Stimulated activated naive CD8-positive, alpha-beta T cell treated with anti-CD3 and anti-CD28 coated beads, Interleukin-15, Interleukin-2, amounts not matched to agents 100 ng/mL and 50 ng/mL, for 24 hours (primary cell): ENCODE measurements around the gene CD300H.
"Not testable (repeated sequence)": the region's sequence is repeated elsewhere in the genome, so short reads cannot be mapped to it uniquely, and the experiment has no call there.

Source experiments
- H3K27ac Mint-ChIP-seq: one replicate; pipeline ENCODE4 v1.8.0; 2021; ENCODE audit warnings: mild to moderate bottlenecking, mixed read lengths
- H3K27me3 Mint-ChIP-seq: one replicate; pipeline ENCODE4 v1.8.0; 2021; ENCODE audit warnings: mixed read lengths
- H3K36me3 Mint-ChIP-seq: one replicate; pipeline ENCODE4 v1.8.0; 2021; ENCODE audit warnings: low read depth, mixed read lengths
- H3K4me1 Mint-ChIP-seq: one replicate; pipeline ENCODE4 v1.8.0; 2021; ENCODE audit warnings: low read depth, mixed read lengths
- H3K4me3 Mint-ChIP-seq: one replicate; pipeline ENCODE4 v1.8.0; 2021; ENCODE audit warnings: mild to moderate bottlenecking, mixed read lengths
- H3K9me3 Mint-ChIP-seq: one replicate; pipeline ENCODE4 v1.8.0; 2021; ENCODE audit warnings: mixed read lengths

The CD300H gene

DNA sequence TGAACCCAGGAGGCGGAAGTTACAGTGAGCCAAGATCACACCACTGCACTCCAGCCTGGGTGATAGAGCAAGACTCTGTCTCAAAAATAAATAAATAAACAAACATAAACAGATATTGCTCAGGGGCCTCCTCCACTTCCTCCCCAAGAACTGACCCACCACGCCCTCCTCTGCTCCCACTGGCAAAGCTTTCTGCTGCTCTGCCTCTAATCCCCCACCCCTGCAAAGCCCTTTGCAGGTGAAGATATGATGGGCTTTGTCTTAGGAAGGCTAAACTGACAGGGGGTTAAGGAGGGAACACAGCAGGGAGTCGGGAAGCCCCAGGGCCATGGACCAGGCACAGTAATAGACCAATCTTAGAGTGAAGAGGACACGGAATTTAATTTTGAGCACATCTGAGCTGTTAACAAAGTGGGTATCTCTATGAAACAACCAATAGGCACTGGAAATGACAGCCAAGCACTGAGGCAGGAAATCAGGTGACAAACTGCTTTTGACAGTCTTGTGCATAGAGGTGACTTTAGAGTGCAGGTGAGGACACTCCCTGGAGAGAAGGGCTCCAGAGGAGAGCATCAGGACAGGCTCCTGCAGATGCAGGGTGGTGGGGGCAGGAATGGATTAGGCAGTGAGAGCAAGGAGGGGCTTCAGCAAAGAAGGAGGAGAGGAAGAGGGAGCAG lies 31.2 kb upstream of the CD300H start:
- no peak overlapping the region for H3K4me3 Mint-ChIP-seq
- H3K9me3 Mint-ChIP-seq: no peaks in the 10 kb centered on the region
- no peak overlapping the region for H3K27ac Mint-ChIP-seq
- H3K27me3 Mint-ChIP-seq: peaks cover 23% of the 10 kb centered on the region
- H3K4me1 Mint-ChIP-seq: peaks cover 19% of the 10 kb centered on the region
- no peaks in the 10 kb centered on the region for H3K36me3 Mint-ChIP-seq

DNA sequence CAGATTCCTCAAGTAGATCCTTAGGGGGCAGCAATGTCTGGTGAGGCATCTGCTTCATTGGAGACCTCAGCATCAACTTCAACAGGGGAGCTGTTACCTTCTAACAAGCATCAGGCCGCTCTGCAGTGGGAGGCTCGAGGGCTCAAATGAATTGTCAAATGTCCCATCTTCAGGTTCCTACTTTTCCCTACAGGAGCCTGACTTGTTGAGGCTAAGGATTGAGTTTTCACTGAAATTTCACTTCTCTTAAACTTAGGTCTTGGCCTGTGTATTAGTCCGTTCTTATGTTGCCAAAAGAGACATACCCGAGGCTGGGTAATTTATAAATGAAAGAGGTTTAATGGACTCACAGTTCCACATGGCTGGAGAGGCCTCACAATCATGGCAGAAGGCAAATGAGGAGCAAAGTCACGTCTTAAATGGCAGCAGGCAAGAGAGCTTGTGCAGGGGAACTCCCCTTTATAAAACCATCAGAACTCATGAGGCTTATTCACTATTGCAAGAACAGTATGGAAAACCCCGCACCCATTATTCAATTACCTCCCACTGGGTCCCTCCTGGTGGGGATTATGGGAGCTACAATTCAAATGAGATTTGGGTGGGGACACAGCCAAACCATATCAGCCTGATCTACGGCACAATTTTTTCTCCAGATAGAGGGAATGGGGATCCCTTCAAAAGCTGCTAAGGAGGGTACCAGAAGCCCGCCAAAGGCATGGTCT lies 29.9 kb upstream of the CD300H start:
- Mint-ChIP-seq H3K9me3 (no peaks in the 10 kb centered on the region), H3K4me3 (no peak overlapping the region), H3K4me1 (peaks cover 16% of the 10 kb centered on the region), H3K27ac (no peak overlapping the region), H3K36me3 (no peaks in the 10 kb centered on the region), H3K27me3 (peaks cover 20% of the 10 kb centered on the region)

DNA sequence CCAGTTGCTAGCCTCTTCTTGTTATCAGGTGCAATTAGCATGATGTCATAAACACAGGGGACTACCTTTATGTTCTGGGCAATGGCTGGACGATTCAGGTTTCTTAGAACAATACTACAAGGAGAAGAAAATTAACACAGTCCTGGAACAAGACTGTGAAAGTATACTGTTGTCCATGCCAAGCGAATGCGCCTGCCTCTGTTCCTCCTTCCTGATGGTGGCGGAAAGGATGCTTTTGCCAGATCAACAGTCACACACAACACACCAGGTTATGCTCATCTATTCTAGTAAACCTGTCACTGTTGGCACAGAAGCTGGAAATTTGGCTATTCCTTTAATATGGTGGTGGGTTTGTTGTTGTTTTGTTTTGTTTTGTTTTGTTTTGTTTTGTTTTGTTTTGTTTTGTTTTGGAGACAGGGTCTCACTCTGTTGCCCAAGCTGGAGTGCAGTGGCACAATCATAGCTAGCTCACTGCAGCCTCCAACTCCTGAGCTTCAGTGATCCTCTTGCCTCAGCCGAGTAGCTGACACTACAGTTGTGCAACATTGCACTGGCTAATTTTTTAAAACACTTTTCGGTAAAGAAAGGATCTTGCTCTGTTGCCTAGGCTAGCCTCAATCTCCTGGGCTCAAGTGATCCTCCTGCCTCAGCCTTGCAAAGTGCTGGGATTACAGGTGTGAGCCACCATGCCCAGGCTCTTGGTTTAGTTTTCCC lies 27.9 kb upstream of the CD300H start:
- Mint-ChIP-seq H3K4me3 (no peak overlapping the region), H3K27ac (no peak overlapping the region), H3K4me1 (peaks cover 23% of the 10 kb centered on the region), H3K9me3 (no peaks in the 10 kb centered on the region), H3K36me3 (no peaks in the 10 kb centered on the region), H3K27me3 (peaks cover 11% of the 10 kb centered on the region)

DNA sequence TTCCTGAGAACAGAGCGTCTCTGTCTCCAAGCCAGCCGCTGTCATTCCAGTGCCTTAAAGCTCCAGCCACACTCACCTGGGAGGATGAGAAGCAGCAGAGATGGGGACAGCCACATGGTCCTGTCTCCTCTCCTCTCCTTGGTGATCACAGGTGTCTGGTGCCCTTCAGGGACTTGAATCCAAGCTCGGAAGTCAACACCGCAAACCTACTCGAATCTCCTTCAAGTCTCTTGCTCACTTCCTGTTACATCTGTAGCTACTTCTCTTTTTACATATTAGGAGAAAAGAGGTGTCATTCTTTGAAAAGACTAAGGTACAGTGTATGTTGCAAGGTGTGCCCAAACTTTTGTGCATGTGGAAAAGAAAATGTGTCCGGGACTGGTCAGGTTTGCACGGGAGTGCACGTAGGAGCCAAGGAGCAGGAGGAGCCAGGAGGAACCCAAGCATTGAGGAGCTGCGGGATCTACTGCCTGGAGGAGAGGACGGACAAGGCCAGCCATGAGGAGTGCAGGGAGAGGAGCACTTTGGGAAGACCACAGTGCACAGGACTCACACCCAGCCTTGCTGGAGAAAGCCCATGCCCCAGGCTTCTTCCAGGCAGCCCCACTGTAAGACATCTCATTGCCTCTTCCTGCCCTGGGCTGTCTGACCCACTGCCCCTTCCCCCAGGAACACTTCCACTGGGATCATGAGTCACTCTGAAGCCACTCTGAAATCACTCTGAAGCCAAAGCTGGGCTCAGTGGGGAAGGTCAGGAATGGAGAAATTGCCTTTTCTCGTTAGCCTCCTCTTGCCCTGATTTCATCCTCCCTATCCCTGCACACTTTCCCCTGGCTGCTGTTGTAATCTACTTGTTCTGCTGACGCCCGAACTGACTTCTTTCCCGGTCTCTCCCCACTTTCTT lies 25.0 kb upstream of the CD300H start, which contains the start of gene CD300LD:
TSS of gene CD300LD (minus strand) at position 197 of the 904 bp plus-strand sequence. CDS start at position 116, 81 bp downstream.
- H3K36me3 Mint-ChIP-seq: no peaks in the 10 kb centered on the region
- H3K9me3 Mint-ChIP-seq: no peaks in the 10 kb centered on the region
- no peak within 1 kb of the TSS for H3K4me3 Mint-ChIP-seq
- no peak within 1 kb of the TSS for H3K27ac Mint-ChIP-seq
- H3K27me3 Mint-ChIP-seq: no peaks in the 10 kb centered on the region
- H3K4me1 Mint-ChIP-seq: peaks cover 8% of the 10 kb centered on the region

DNA sequence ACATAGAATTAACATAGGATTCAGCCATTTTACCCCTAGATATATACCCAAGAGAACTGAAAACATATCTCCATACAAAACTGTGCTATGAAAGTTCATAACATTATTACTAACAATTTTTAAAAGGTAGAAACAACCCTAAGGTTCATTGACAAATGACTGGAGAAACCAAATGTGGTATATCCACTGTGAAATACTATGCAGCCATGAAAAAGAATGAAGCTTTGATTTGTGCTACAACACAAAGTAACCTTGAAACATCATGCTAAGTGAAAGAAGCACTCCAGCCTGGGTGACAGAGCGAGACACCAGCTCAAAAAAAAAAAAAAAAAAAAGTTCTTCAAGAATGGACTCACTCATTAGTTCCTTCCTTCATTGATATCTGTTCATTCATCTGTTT lies 24.2 kb upstream of the CD300H start:
- H3K4me3 Mint-ChIP-seq: no peak overlapping the region

DNA sequence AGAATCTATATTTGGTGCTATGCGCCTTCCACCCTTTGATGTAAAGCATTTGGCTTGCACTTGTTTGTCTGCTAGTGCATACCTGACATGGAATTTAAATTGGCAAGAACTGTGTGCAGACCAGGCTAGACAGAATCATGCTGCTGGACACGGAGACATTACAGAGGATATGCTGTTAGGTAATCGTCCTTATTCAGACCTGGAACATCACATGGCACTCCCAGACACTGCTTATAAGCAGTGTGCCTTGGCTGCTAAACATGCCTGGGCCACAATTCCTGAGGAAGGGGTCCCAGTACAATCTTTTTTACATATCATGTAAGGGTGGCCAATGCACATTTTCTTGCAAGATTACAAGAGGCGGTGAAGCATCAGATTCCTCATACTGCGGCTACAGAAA lies 18.4 kb upstream of the CD300H start:
- no peak overlapping the region for H3K27ac Mint-ChIP-seq

More for the DNA sequence above, 24.2 kb upstream of the CD300H start:
- Mint-ChIP-seq H3K9me3 (no peaks in the 10 kb centered on the region), H3K27me3 (no peaks in the 10 kb centered on the region), H3K36me3 (no peaks in the 10 kb centered on the region), H3K4me1 (peaks cover 8% of the 10 kb centered on the region), H3K27ac (no peak overlapping the region)

DNA sequence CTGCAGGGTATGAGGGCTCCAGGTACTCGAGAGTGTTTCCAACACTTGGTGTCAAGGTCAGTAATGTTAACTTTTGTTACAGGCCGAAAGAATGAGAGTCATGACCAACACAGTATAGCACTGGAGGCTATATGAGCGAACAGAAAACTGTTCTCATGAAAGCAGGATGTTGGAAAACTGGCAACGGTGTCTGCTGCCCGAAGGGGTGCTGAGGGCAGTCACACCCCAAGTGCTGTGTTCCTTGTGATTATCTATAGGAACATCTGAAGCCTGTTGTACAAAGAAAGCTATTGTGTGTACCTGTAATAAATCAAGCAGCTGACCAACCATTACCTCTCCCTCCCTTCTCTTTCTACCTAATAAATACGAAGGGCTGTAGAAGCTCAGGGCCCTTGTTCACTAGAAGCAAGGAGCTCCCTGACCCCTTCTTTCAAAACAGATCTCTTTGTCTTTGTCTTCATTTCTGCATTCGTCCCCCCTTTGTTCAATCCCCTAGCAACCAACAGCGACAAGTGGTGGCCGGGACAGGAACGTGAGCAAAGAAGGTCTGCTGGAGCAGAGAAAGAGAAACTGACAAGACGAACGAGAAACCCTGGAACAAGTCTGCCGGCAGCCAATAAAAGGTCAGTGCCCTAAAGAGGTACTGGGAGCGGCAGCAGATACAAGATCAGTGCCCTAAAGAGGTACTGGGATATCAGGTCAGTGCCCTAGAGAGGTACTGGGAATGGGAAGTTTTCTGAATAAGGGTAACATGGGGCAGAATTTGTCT lies 17.2 kb upstream of the CD300H start:
- Mint-ChIP-seq H3K36me3 (no peaks in the 10 kb centered on the region), H3K27me3 (no peaks in the 10 kb centered on the region), H3K27ac (no peak overlapping the region), H3K9me3 (no peaks in the 10 kb centered on the region), H3K4me3 (no peak overlapping the region), H3K4me1 (peaks cover 4% of the 10 kb centered on the region)

More for the DNA sequence above, 18.4 kb upstream of the CD300H start:
- Mint-ChIP-seq H3K4me1 (no peaks in the 10 kb centered on the region), H3K4me3 (no peak overlapping the region), H3K36me3 (no peaks in the 10 kb centered on the region), H3K9me3 (no peaks in the 10 kb centered on the region), H3K27me3 (no peaks in the 10 kb centered on the region)

DNA sequence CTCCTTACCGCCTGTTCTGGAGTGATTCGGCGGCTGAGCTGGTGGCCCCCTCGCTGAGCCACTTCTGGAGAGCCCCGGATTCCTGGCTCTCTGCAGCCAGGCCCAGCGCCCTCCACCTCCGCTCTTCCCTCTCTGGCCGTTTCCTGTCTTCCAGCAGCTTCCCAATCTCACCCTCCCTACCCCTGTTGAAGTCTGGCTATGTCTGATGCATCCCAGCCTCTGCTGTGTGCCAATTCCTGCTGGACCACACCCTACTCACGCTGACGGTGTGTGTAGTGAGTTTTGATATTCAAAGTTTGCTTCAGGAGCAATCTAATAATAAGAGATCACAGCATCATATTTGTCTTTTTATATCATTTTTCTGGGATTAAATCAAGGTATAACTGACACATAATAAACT lies 15.3 kb upstream of the CD300H start:
- Mint-ChIP-seq H3K4me1 (peaks cover 4% of the 10 kb centered on the region), H3K9me3 (no peaks in the 10 kb centered on the region), H3K27ac (no peak overlapping the region), H3K27me3 (no peaks in the 10 kb centered on the region), H3K4me3 (no peak overlapping the region), H3K36me3 (no peaks in the 10 kb centered on the region)

DNA sequence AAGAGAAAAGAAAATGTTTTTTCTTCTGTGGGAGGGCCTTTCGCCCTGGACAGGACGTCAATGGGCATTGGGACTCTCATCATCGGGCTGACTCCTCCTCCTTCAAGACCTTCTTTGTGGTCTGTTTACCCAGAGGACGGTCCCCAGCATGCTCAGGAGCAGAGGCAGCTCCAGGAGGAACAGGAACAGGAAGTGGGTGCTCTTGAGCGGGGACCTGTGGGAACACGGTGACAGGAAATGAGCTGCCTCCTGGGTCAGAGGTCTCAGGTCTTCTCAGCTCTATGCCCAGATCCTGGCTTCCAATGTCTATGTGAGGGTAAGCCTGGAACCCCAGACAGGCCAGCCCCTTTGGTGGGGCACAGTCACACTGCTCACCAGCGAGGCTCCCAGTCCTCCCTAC lies 12.6 kb upstream of the CD300H start:
- H3K36me3 Mint-ChIP-seq: no peaks in the 10 kb centered on the region
- H3K9me3 Mint-ChIP-seq: no peaks in the 10 kb centered on the region
- peaks cover 4% of the 10 kb centered on the region for H3K4me1 Mint-ChIP-seq
- H3K4me3 Mint-ChIP-seq: no peak overlapping the region
- peaks cover 13% of the 10 kb centered on the region for H3K27me3 Mint-ChIP-seq
- H3K27ac Mint-ChIP-seq: no peak overlapping the region

DNA sequence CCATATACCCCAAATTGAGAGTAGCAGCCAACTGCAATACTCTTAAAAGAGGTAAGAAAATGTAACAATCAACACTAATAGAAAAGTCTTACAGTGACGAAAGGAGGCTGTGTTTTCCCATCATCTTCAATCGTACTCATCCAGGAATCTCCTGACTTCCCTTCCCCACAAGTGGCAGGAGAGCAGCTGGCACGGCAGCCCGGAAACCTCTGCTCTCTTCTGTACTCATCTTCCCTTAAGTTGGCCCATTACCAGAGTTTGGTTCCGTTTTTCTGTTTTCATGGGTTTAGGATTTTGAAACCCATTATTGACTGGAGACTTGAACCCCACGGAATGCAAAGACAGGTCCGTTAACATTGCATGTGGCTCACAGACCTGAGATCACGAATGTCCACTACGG lies 11.7 kb upstream of the CD300H start:
- peaks cover 4% of the 10 kb centered on the region for H3K4me1 Mint-ChIP-seq
- H3K4me3 Mint-ChIP-seq: no peak overlapping the region
- H3K36me3 Mint-ChIP-seq: no peaks in the 10 kb centered on the region
- H3K27ac Mint-ChIP-seq: no peak overlapping the region
- peaks cover 20% of the 10 kb centered on the region for H3K27me3 Mint-ChIP-seq
- H3K9me3 Mint-ChIP-seq: no peaks in the 10 kb centered on the region

DNA sequence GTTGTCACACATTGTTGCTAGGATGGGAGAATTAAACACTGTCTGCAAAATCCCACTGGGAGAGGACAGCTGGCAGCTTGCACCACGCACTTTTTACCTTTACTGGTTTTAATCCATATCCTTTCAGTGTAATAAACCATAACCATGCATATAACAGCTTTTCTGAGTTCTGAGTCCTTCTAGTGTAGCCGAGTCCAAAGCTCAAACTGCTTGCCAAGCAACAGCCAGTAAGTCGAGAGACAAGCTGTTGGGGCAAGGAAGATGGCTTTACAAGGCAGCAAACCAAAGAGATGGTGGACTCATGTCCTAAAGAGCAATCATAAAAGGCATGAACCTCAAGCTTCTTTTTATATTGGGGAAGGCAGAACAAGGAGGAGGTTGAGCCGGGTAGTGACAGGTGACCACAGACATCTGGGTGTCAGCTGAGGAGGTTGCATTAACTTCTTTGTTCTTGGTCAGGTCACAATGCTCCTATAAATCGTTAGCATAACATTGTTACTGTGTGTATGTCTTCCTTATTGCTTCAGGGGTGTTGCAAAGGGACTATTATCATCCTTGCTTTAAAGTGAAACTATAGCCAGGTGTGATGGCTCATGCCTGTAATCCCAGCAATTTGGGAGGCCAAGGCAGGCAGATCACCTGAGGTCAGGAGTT lies 7.3 kb upstream of the CD300H start:
- peaks cover 40% of the 10 kb centered on the region for H3K27me3 Mint-ChIP-seq
- H3K36me3 Mint-ChIP-seq: no peaks in the 10 kb centered on the region
- H3K4me3 Mint-ChIP-seq: no peak overlapping the region
- peaks cover 2% of the 10 kb centered on the region for H3K4me1 Mint-ChIP-seq
- no peak overlapping the region for H3K27ac Mint-ChIP-seq
- no peaks in the 10 kb centered on the region for H3K9me3 Mint-ChIP-seq

DNA sequence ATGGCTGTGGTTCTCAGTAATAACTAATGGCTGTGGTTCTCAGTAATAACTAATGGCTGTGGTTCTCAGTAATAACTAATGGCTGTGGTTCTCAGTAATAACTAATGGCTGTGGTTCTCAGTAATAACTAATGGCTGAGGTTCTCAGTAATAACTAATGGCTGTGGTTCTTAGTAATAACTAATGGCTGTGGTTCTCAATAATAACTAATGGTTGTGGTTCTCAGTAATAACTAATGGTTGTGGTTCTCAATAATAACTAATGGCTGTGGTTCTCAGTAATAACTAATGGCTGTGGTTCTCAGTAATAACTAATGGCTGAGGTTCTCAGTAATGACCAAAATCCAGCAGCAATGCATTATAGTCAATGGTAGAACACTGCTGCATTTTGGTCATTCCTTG lies 6.3 kb upstream of the CD300H start:
- H3K9me3 Mint-ChIP-seq, H3K36me3 Mint-ChIP-seq, H3K4me3 Mint-ChIP-seq, H3K27ac Mint-ChIP-seq: not testable (repeated sequence)
- H3K4me1 Mint-ChIP-seq: peaks cover 10% of the 10 kb centered on the region
- H3K27me3 Mint-ChIP-seq: peaks cover 47% of the 10 kb centered on the region

DNA sequence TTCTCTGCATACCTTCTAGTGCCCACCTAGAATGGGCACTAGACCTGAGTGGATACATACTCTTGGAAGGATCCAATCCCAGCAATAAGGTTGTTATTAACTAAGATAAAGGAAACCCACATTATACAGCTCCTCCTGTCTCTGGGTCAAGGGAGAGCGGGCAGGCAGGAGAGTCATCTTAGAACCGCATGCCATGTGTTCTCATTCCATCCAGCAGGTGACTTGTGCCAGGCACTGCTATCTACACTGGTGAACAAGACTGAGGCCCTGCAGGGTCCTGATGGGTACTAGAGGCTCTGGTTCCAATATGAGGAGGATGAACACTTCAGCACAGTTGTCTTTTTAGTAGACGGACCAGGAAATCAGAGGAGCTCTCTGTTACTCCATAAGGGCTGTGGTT lies 5.9 kb upstream of the CD300H start:
- peaks cover 15% of the 10 kb centered on the region for H3K4me1 Mint-ChIP-seq
- no peaks in the 10 kb centered on the region for H3K9me3 Mint-ChIP-seq
- no peaks in the 10 kb centered on the region for H3K36me3 Mint-ChIP-seq
- no peak overlapping the region for H3K27ac Mint-ChIP-seq
- no peak overlapping the region for H3K4me3 Mint-ChIP-seq
- peaks cover 52% of the 10 kb centered on the region for H3K27me3 Mint-ChIP-seq
